Measurements from ENCODE around the gene SETD9. TPM values are rescaled to one million over a fixed set of nuclear protein-coding genes. Genes with fewer than 3 reads are reported as not detected.

The SETD9 gene
- total RNA-seq = 10 to 100 TPM in 2 of 4 donors, 1 to 10 TPM in 2; 3.3 to 16.8 (median 8.0) TPM

GRCh38 chr5:56909294-56910209 lies at the start of gene SETD9:
TSS of gene SETD9 (plus strand) at chr5:56909596. CDS start at chr5:56909646, 50 bp downstream.
- H3K4me1 ChIP-seq = peaks cover 0 to 14% (median 5%) of the 10 kb centered on the region in 4 donors
- H3K9me3 ChIP-seq = no peaks in the 10 kb centered on the region
- H3K27ac ChIP-seq = peak within 1 kb of the TSS; percentile 87 to 97 (median 93)
- H3K27me3 ChIP-seq = no peaks in the 10 kb centered on the region
- no peaks in the 10 kb centered on the region for H3K36me3 ChIP-seq
- 0% methylated on average over 38 to 76 of the region's 84 CpGs for WGBS, 2 donors
- peak within 1 kb of the TSS; percentile 41 to 78 (median 55) for H3K4me3 ChIP-seq
- peak; percentile 61 to 81 for TF ChIP-seq POLR2A (IDR thresholded peaks at IDR 0.05)
- peak in 1 of 5 experiments; percentile 13 for TF ChIP-seq CTCF (IDR thresholded peaks at IDR 0.05)
- TF ChIP-seq EP300 (IDR thresholded peaks at IDR 0.05) = peak; percentile 6 to 91
- peak; percentile 94 to 95 for DNase-seq (ENCODE audit: low spot score in 2 of 2)

- Histone ChIP-seq H3K4me3 (no peak overlapping the region), H3K27me3 (no peaks in the 10 kb centered on the region), H3K36me3 (peaks cover 0 to 53% (median 0%) of the 10 kb centered on the region in 3 donors), H3K4me1 (peaks cover 0 to 14% (median 5%) of the 10 kb centered on the region in 4 donors), H3K9me3 (no peaks in the 10 kb centered on the region), H3K27ac (no peak overlapping the region)
- no peak for DNase-seq (ENCODE audit: low spot score in 2 of 2)
- no peak for TF ChIP-seq POLR2A (IDR thresholded peaks at IDR 0.05)
- no peak for TF ChIP-seq EP300 (IDR thresholded peaks at IDR 0.05)
- TF ChIP-seq CTCF (IDR thresholded peaks at IDR 0.05) = no peak
- 87 to 88% methylated on average over 4 of the region's 4 CpGs for WGBS, 2 donors
Measured at GRCh38 chr5:56861893-56862485, 47.4 kb upstream of the SETD9 start.

GRCh38 chr5:56862909-56863308 lies 46.5 kb upstream of the SETD9 start:
- Histone ChIP-seq H3K4me1 (peaks cover 0 to 8% (median under 1%) of the 10 kb centered on the region in 4 donors), H3K9me3 (no peaks in the 10 kb centered on the region), H3K36me3 (peaks cover 0 to 58% (median 0%) of the 10 kb centered on the region in 3 donors), H3K27me3 (no peaks in the 10 kb centered on the region), H3K27ac (no peak overlapping the region), H3K4me3 (no peak overlapping the region)
- no peak for TF ChIP-seq CTCF (IDR thresholded peaks at IDR 0.05)
- TF ChIP-seq POLR2A (IDR thresholded peaks at IDR 0.05) = no peak
- TF ChIP-seq EP300 (IDR thresholded peaks at IDR 0.05) = no peak
- no peak for DNase-seq (ENCODE audit: low spot score in 2 of 2)
- WGBS, 2 donors = 94 to 97% methylated on average over 3 of the region's 3 CpGs

- Histone ChIP-seq H3K27me3 (no peaks in the 10 kb centered on the region), H3K4me3 (no peak overlapping the region), H3K36me3 (peaks cover 0 to 73% (median 0%) of the 10 kb centered on the region in 3 donors), H3K4me1 (peaks cover 0 to 6% (median 0%) of the 10 kb centered on the region in 4 donors), H3K9me3 (no peaks in the 10 kb centered on the region), H3K27ac (no peak overlapping the region)
- TF ChIP-seq POLR2A (IDR thresholded peaks at IDR 0.05) (no peak), CTCF (IDR thresholded peaks at IDR 0.05) (no peak), EP300 (IDR thresholded peaks at IDR 0.05) (no peak)
- WGBS, 2 donors = 74 to 77% methylated on average over 2 of the region's 2 CpGs
- no peak for DNase-seq (ENCODE audit: low spot score in 2 of 2)
Measured at GRCh38 chr5:56871777-56872176, 37.6 kb upstream of the SETD9 start.

- 75 to 78% methylated on average over 3 of the region's 3 CpGs for WGBS, 2 donors
- Histone ChIP-seq H3K4me1 (peaks cover 0 to 6% (median 0%) of the 10 kb centered on the region in 4 donors), H3K36me3 (peaks cover 0 to 70% (median 0%) of the 10 kb centered on the region in 3 donors), H3K27me3 (no peaks in the 10 kb centered on the region), H3K4me3 (no peak overlapping the region), H3K27ac (no peak overlapping the region), H3K9me3 (no peaks in the 10 kb centered on the region)
- no peak for DNase-seq (ENCODE audit: low spot score in 2 of 2)
- no peak for TF ChIP-seq POLR2A (IDR thresholded peaks at IDR 0.05)
- TF ChIP-seq CTCF (IDR thresholded peaks at IDR 0.05) = no peak
- no peak for TF ChIP-seq EP300 (IDR thresholded peaks at IDR 0.05)
Measured at GRCh38 chr5:56873056-56873455, 36.3 kb upstream of the SETD9 start.
